Measurements from ENCODE around the gene GNG7.

DNA sequence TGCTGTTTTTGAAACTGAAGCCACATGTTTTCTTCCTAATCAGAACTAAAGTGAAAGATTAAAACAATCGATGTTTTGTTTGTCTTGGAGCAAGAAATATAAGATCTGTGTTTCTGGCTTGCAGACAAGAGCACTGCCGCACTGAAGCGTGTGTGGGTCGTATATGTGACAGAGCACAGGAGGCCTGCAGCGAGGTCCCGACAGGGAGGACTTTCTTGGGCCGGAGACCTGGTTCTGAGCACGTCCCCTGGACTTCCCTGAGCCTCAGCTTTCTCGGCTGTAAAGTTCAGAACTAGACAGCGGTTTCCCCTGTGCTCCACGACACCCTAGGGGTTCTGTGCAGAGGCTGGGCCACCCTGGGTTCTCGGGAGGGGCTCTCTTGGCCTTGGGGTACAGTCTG, 166.0 kb downstream of the GNG7 start:
- TF ChIP-seq, protein P1, sequence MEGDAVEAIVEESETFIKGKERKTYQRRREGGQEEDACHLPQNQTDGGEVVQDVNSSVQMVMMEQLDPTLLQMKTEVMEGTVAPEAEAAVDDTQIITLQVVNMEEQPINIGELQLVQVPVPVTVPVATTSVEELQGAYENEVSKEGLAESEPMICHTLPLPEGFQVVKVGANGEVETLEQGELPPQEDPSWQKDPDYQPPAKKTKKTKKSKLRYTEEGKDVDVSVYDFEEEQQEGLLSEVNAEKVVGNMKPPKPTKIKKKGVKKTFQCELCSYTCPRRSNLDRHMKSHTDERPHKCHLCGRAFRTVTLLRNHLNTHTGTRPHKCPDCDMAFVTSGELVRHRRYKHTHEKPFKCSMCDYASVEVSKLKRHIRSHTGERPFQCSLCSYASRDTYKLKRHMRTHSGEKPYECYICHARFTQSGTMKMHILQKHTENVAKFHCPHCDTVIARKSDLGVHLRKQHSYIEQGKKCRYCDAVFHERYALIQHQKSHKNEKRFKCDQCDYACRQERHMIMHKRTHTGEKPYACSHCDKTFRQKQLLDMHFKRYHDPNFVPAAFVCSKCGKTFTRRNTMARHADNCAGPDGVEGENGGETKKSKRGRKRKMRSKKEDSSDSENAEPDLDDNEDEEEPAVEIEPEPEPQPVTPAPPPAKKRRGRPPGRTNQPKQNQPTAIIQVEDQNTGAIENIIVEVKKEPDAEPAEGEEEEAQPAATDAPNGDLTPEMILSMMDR (conservative IDR thresholded peaks at IDR 0.05 in 1 of 2, IDR thresholded peaks at IDR 0.05 in 1 of 2; ENCODE audit: extremely low read depth in 1 of 2, insufficient read depth in 1 of 2, low read depth in 1 of 2, low read length in 2 of 2), result no peak
- TF ChIP-seq EZH2 (IDR thresholded peaks at IDR 0.05; ENCODE audit: borderline replicate concordance, low read length), result no peak

Data from mammary epithelial cell (primary cell).